GM23338 (cell line): ENCODE measurements around the gene STX5. TPM values are rescaled to one million over a fixed set of nuclear protein-coding genes. Genes with fewer than 3 reads are reported as not detected.
"Not testable (repeated sequence)": the region's sequence is repeated elsewhere in the genome, so short reads cannot be mapped to it uniquely, and the experiment has no call there.

Source experiments
- ATAC-seq: fragments of 200-7000 bp; cut with Tn5 transposase; 3 replicates; pipeline ENCODE4 v1.9.1; 2020
- DNase-seq: peaks from one replicate; pipeline ENCODE4 v3.0.0-alpha.2; 2015; ENCODE audit warnings: low spot score
- H2AFZ ChIP-seq: fragments of 200-600 bp; sonication (generic); 2 replicates; pipeline ENCODE4 v1.8.0; 2016; ENCODE audit warnings: antibody characterized with exemption, mild to moderate bottlenecking, moderate library complexity
- H3F3A ChIP-seq: fragments of 200-600 bp; sonication (generic); replicated peaks from 2 replicates; pipeline ENCODE4 v1.8.0; 2017; ENCODE audit warnings: antibody characterized with exemption, mixed run types, low read depth
- H3K27ac ChIP-seq: fragments of 200-600 bp; sonication (generic); 2 replicates; pipeline ENCODE4 v1.6.1; 2016; ENCODE audit warnings: low read depth
- H3K27me3 ChIP-seq: fragments of 200-600 bp; sonication (generic); 2 replicates; pipeline ENCODE4 v1.8.0; 2016; ENCODE audit warnings: mild to moderate bottlenecking, mixed run types, moderate library complexity; ENCODE audit not compliant: insufficient read depth
- H3K36me3 ChIP-seq: fragments of 200-600 bp; sonication (generic); 2 replicates; pipeline ENCODE4 v1.8.0; 2016; ENCODE audit warnings: mild to moderate bottlenecking; ENCODE audit not compliant: insufficient read depth
- H3K4me1 ChIP-seq: fragments of 200-600 bp; sonication (generic); 2 replicates; pipeline ENCODE4 v1.8.0; 2016; ENCODE audit warnings: mild to moderate bottlenecking, moderate library complexity; ENCODE audit not compliant: insufficient read depth
- H3K4me2 ChIP-seq: fragments of 200-600 bp; sonication (generic); 2 replicates; pipeline ENCODE4 v1.7.1; 2017; ENCODE audit warnings: mixed run types
- H3K4me3 ChIP-seq: fragments of 200-600 bp; sonication (generic); 2 replicates; pipeline ENCODE4 v1.6.1; 2016; ENCODE audit warnings: mixed run types
- H3K79me2 ChIP-seq: fragments of 200-600 bp; sonication (generic); replicated peaks from 2 replicates; pipeline ENCODE4 v1.8.0; 2017; ENCODE audit warnings: mild to moderate bottlenecking; ENCODE audit not compliant: insufficient read depth
- H3K9me2 ChIP-seq: fragments of 200-600 bp; sonication (generic); 2 replicates; pipeline ENCODE4 v1.8.0; 2017; ENCODE audit not compliant: insufficient read depth
- H4K20me1 ChIP-seq: fragments of 200-600 bp; sonication (generic); replicated peaks from 2 replicates; pipeline ENCODE4 v1.8.0; 2017; ENCODE audit warnings: mild to moderate bottlenecking; ENCODE audit not compliant: insufficient read depth
- H3K27ac Mint-ChIP-seq: 2 replicates; pipeline ENCODE4 v1.8.0; 2020; ENCODE audit warnings: inconsistent platforms, mild to moderate bottlenecking, moderate library complexity, mixed read lengths
- H3K27me3 Mint-ChIP-seq: 3 replicates; pipeline ENCODE4 v1.8.0; 2022; ENCODE audit warnings: low read depth, mild to moderate bottlenecking, moderate library complexity, mixed read lengths, inconsistent platforms; ENCODE audit not compliant: insufficient read depth, poor library complexity
- H3K36me3 Mint-ChIP-seq: 3 replicates; pipeline ENCODE4 v1.8.0; 2021; ENCODE audit warnings: low read depth, mild to moderate bottlenecking, inconsistent platforms, moderate library complexity, mixed read lengths
- H3K4me1 Mint-ChIP-seq: 3 replicates; pipeline ENCODE4 v1.8.0; 2020; ENCODE audit warnings: mild to moderate bottlenecking, inconsistent platforms, mixed read lengths
- H3K4me3 Mint-ChIP-seq: 3 replicates; pipeline ENCODE4 v1.8.0; 2021; ENCODE audit warnings: moderate library complexity, mild to moderate bottlenecking, inconsistent platforms, mixed read lengths
- H3K9me3 Mint-ChIP-seq: 3 replicates; pipeline ENCODE4 v1.8.0; 2020; ENCODE audit warnings: moderate library complexity, mild to moderate bottlenecking, inconsistent platforms, mixed read lengths
- CTCF ChIP-seq, 2 experiments: fragments of 200-600 bp in 1 of 2; sonication (generic) in 1 of 2; conservative IDR thresholded peaks; 2 replicates each; pipeline versions ENCODE4 v1.5.1 to v1.6.1; 2016 to 2017; ENCODE audit warnings: antibody characterized with exemption in 2 of 2, low read depth in 2 of 2, mild to moderate bottlenecking in 2 of 2, moderate library complexity in 1 of 2
- ETS1 ChIP-seq: IDR thresholded peaks from 2 replicates; pipeline ENCODE4 v1.6.1; 2016; ENCODE audit warnings: antibody characterized with exemption
- EZH2 ChIP-seq: fragments of 200-600 bp; sonication (generic); IDR thresholded peaks from one replicate; pipeline ENCODE4 v1.8.0; 2017; ENCODE audit warnings: antibody characterized with exemption, mild to moderate bottlenecking, low read depth; ENCODE audit not compliant: unreplicated experiment
- JUNB ChIP-seq: IDR thresholded peaks from one replicate; pipeline ENCODE4 v1.6.1; 2016; ENCODE audit warnings: antibody characterized with exemption; ENCODE audit not compliant: unreplicated experiment
- STAT1 ChIP-seq: IDR thresholded peaks from one replicate; pipeline ENCODE4 v1.6.1; 2016; ENCODE audit warnings: antibody characterized with exemption; ENCODE audit not compliant: unreplicated experiment
- polyA plus RNA-seq: library from polyadenylated mRNA; unstranded; fragments of >200 nt; fragmentation: Nextera tagmentation; extraction: Ambion mirVana; gene quantifications from 2 replicates; pipeline ENCODE4 v1.2.1, GENCODE V29; 2016
- total RNA-seq: library from RNA; depleted of rRNA; stranded (reverse); fragments of >200 nt; shearing (Covaris generic); gene quantifications from 2 replicates; pipeline ENCODE4 v1.2.3, GENCODE V29; 2014

The STX5 gene
- total and polyA plus RNA-seq, 2 experiments from 2014 or later, result 7.7 to 22.2 TPM

GRCh38 chr11:62865635-62866034 lies 33.8 kb upstream of the STX5 start:
- Histone ChIP-seq H3K36me3 (peaks cover 27% of the 10 kb centered on the region), H2AFZ (no peak overlapping the region), H3K4me3 (no peak overlapping the region), H3K27me3 (no peaks in the 10 kb centered on the region), H3K4me2 (no peak overlapping the region), H3K27ac (peak overlapping the region; percentile 55; the same call in 1 of the 2 replicates), H3K4me1 (peaks cover 17% of the 10 kb centered on the region), H4K20me1 (peaks cover 71% of the 10 kb centered on the region), H3F3A (peaks cover 35% of the 10 kb centered on the region), H3K79me2 (peaks cover 100% of the 10 kb centered on the region), H3K9me2 (no peaks in the 10 kb centered on the region)
- H3K4me1 Mint-ChIP-seq, result peaks cover 32% of the 10 kb centered on the region
- H3K27ac Mint-ChIP-seq, result no peak overlapping the region; the same call in 1 of the 2 replicates
- H3K36me3 Mint-ChIP-seq, result peaks cover 79% of the 10 kb centered on the region
- peaks cover 4% of the 10 kb centered on the region for H3K27me3 Mint-ChIP-seq
- ATAC-seq (no peak), DNase-seq (no peak)
- H3K4me3 Mint-ChIP-seq, result no peak overlapping the region
- H3K9me3 Mint-ChIP-seq, result no peaks in the 10 kb centered on the region; the same call in 2 of the 3 replicates
- no peak for TF ChIP-seq JUNB
- no peak for TF ChIP-seq ETS1

GRCh38 chr11:62863687-62864335 lies 32.0 kb upstream of the STX5 start:
- Mint-ChIP-seq H3K4me3 (no peak overlapping the region; the same call in 2 of the 3 replicates), H3K9me3 (no peaks in the 10 kb centered on the region; the same call in 2 of the 3 replicates), H3K27ac (no peak overlapping the region), H3K36me3 (peaks cover 81% of the 10 kb centered on the region), H3K4me1 (peaks cover 46% of the 10 kb centered on the region), H3K27me3 (peaks cover 10% of the 10 kb centered on the region)
- no peak overlapping the region for H3K4me2 ChIP-seq
- no peak for DNase-seq
- H3K4me3 ChIP-seq, result no peak overlapping the region
- H4K20me1 ChIP-seq, result peaks cover 65% of the 10 kb centered on the region
- peaks cover 34% of the 10 kb centered on the region for H3K36me3 ChIP-seq
- peaks cover 100% of the 10 kb centered on the region for H3K79me2 ChIP-seq
- no peaks in the 10 kb centered on the region for H3K9me2 ChIP-seq
- no peak for ATAC-seq
- H3K27ac ChIP-seq, result 0 out of 2 replicates have a peak overlapping the region, but pooled peaks have one; percentile 55
- no peaks in the 10 kb centered on the region for H3K27me3 ChIP-seq
- peaks cover 38% of the 10 kb centered on the region for H3F3A ChIP-seq
- TF ChIP-seq STAT1 (no peak), CTCF (conservative IDR thresholded peaks at IDR 0.05; ENCODE audit: low read depth in 2 of 2) (no peak), EZH2 (no peak)
- no peak overlapping the region for H2AFZ ChIP-seq
- peaks cover 34% of the 10 kb centered on the region for H3K4me1 ChIP-seq

- Mint-ChIP-seq H3K27ac (peak overlapping the region; percentile 92), H3K4me3 (peak overlapping the region; percentile 53; the same call in 2 of the 3 replicates), H3K4me1 (peaks cover 59% of the 10 kb centered on the region), H3K36me3 (peaks cover 81% of the 10 kb centered on the region), H3K27me3 (peaks cover 16% of the 10 kb centered on the region)
- H3K27me3 ChIP-seq, H3K9me2 ChIP-seq, H2AFZ ChIP-seq, H3K9me3 Mint-ChIP-seq: not testable (repeated sequence)
- Histone ChIP-seq H4K20me1 (peaks cover 55% of the 10 kb centered on the region), H3K36me3 (peaks cover 30% of the 10 kb centered on the region), H3K4me2 (peak overlapping the region; percentile 62), H3F3A (peaks cover 50% of the 10 kb centered on the region), H3K4me3 (peak overlapping the region; percentile 29; the same call in 1 of the 2 replicates), H3K27ac (peak overlapping the region; percentile 1), H3K79me2 (peaks cover 100% of the 10 kb centered on the region), H3K4me1 (peaks cover 54% of the 10 kb centered on the region)
- DNase-seq (peak; percentile 26), ATAC-seq (peak; percentile 12)
Observed at GRCh38 chr11:62861564-62862192, 29.8 kb upstream of the STX5 start.
